RCC 7860 (cell line): ENCODE measurements around the gene STAB1.

ENCODE experiments used
- DNase-seq: peaks from one replicate; pipeline ENCODE4 v3.0.0-alpha.2; 2015; ENCODE audit warnings: low spot score
- FAIRE-seq: peaks from 2 replicates; lab custom pipeline; 2012; peaks lifted over from hg19 to GRCh38; lab: Jason Lieb, UNC

Gene STAB1

GRCh38 chr3:52484680-52485461, 10.3 kb upstream of the STAB1 start:
- no peak for DNase-seq

DNA sequence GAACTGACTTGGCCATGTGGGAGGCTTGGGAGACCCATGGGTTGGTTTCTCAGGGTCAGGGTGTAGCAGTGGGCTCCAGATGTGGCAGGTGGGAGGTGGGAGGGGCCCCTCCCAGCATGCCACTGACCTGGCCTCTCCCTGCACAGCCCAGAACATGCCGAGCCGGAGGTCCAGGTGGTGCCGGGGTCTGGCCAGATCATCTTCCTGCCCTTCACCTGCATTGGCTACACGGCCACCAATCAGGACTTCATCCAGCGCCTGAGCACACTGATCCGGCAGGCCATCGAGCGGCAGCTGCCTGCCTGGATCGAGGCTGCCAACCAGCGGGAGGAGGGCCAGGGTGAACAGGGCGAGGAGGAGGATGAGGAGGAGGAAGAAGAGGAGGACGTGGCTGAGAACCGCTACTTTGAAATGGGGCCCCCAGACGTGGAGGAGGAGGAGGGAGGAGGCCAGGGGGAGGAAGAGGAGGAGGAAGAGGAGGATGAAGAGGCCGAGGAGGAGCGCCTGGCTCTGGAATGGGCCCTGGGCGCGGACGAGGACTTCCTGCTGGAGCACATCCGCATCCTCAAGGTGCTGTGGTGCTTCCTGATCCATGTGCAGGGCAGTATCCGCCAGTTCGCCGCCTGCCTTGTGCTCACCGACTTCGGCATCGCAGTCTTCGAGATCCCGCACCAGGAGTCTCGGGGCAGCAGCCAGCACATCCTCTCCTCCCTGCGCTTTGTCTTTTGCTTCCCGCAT, 7.9 kb upstream of the STAB1 start:
- DNase-seq (no peak), FAIRE-seq (no peak)

More at GRCh38 chr3:52484680-52485461, 10.3 kb upstream of the STAB1 start:
- FAIRE-seq: no peak

GRCh38 chr3:52487788-52488691, 7.1 kb upstream of the STAB1 start:
- FAIRE-seq (no peak), DNase-seq (no peak)

DNA sequence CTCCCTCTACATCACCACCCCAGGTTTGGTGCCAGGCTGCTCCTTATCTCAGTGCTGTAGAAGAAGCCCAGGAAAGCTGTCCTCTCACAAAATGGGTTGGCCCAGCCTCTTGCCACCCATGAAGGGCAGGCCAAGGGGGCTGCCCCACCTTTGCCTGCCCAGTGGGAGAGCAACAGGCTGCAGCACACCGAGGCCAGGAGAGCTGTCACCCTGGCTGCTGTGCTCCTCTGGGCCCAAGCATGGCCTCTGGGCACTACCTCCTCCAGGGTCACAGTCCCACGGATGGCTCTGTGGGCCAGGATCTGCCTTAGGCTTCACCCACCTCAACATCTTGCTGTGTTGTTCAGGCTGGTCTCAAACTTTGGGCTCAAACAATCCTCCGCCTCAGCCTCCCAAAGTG, 6.4 kb upstream of the STAB1 start:
- DNase-seq (no peak), FAIRE-seq (no peak)

GRCh38 chr3:52489453-52489852, 5.7 kb upstream of the STAB1 start:
- DNase-seq: no peak
- FAIRE-seq: no peak

- FAIRE-seq (no peak), DNase-seq (no peak)
Measured at GRCh38 chr3:52490035-52490938, 4.9 kb upstream of the STAB1 start.

DNA sequence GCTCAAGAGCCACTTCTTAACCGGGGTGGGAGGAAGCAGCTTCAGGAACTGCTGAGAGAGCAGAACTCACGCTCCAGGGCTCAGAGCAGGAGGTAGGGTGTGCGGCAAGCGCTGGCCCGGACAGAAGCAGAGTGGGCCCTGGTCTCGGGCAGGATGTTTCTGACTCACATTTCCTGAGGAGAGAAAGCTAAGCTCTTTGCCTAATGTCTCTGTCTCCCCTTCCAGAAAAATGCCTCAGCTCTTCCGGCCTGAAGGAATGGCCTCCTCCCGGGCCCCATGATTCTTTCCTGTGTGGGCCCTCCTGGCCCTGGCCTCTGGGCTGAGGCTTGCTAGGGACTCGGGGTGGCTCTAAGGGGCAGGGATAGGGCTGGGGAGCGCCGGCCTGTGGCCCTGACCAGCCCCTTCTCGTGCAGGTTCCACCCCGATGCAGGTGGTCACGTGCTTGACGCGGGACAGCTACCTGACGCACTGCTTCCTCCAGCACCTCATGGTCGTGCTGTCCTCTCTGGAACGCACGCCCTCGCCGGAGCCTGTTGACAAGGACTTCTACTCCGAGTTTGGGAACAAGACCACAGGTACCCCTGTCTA, 4.1 kb upstream of the STAB1 start:
- DNase-seq: no peak
- FAIRE-seq: no peak

DNA sequence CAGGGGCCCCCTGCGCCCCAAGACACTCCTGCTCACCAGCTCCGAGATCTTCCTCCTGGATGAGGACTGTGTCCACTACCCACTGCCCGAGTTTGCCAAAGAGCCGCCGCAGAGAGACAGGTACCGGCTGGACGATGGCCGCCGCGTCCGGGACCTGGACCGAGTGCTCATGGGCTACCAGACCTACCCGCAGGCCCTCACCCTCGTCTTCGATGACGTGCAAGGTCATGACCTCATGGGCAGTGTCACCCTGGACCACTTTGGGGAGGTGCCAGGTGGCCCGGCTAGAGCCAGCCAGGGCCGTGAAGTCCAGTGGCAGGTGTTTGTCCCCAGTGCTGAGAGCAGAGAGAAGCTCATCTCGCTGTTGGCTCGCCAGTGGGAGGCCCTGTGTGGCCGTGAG, 3.1 kb upstream of the STAB1 start:
- FAIRE-seq (no peak), DNase-seq (no peak)

- DNase-seq (no peak), FAIRE-seq (no peak)
Measured at GRCh38 chr3:52493232-52494017, 1.7 kb upstream of the STAB1 start.

GRCh38 chr3:52494445-52494844, 693 bp upstream of the STAB1 start:
- no peak for DNase-seq
- FAIRE-seq: no peak

GRCh38 chr3:52495777-52496602, 852 bp downstream of the STAB1 start:
- FAIRE-seq (no peak), DNase-seq (peak; percentile 42)

- no peak for FAIRE-seq
- DNase-seq: peak; percentile 3
Measured at GRCh38 chr3:52498137-52499054, 3.3 kb downstream of the STAB1 start.

GRCh38 chr3:52501046-52501445, 5.9 kb downstream of the STAB1 start:
- DNase-seq (no peak), FAIRE-seq (no peak)

DNA sequence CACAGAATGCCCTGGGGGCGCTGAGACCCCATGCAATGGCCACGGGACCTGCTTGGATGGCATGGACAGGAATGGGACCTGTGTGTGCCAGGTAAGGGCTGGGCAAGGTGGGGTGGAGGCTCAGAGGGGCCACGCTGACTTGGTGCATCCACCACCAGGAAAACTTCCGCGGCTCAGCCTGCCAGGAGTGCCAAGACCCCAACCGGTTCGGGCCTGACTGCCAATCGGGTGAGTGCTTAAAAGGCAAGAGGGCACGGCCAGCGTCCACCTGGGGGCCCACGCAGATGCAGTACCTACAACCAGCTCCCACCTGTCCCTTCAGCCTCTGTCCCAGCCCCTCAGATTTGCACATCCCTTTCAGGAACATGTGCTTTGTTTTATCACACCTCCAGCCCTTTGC, 6.9 kb downstream of the STAB1 start:
- DNase-seq: no peak
- FAIRE-seq: no peak

DNA sequence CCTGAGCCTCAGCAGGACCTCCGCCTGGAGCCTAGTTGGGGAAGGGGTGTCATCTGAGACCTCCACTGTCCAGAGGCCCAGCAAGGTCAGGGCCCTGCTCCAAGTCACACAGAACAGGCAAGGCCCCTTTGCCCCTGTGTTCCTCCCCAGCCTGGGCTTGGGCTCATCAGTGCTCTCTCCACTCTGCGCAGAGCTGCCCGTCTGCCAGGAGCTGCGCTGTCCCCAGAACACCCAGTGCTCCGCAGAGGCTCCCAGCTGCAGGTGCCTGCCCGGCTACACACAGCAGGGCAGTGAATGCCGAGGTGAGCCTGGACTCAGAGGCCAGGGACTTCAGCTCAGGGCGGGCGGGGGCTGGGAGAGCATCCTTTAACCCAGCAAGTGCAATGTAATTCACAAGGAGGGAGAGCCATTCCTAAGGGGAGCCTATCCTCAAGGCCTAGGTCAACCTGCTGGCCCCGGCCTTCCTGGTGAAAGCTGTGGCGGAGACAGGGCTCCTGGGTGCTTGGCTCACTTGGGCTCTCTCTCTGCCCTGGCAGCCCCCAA, 7.7 kb downstream of the STAB1 start:
- FAIRE-seq: no peak

GRCh38 chr3:52503788-52504424, 8.8 kb downstream of the STAB1 start:
- FAIRE-seq (no peak), DNase-seq (no peak)

More for the DNA sequence above, 7.7 kb downstream of the STAB1 start:
- no peak for DNase-seq
